Hematopoietic multipotent progenitor cell treated with erythropoietin and hydrocortisone succinate and interleukin-3 and kit ligand, for 6 days (in vitro differentiated cells): Measurements from ENCODE around the gene SMIM10.
"Not testable (repeated sequence)": the region's sequence is repeated elsewhere in the genome, so short reads cannot be mapped to it uniquely, and the experiment has no call there.

Experiments used
- DNase-seq: peaks from one replicate; pipeline ENCODE4 v3.0.0-alpha.2; 2015

Gene SMIM10

GRCh38 chrX:134990801-134991481 lies at the start of gene SMIM10:
SMIM10 (plus strand) TSS chrX:134990991; CDS start chrX:134991096, 105 bp downstream.
- peak; percentile 81 for DNase-seq

DNA sequence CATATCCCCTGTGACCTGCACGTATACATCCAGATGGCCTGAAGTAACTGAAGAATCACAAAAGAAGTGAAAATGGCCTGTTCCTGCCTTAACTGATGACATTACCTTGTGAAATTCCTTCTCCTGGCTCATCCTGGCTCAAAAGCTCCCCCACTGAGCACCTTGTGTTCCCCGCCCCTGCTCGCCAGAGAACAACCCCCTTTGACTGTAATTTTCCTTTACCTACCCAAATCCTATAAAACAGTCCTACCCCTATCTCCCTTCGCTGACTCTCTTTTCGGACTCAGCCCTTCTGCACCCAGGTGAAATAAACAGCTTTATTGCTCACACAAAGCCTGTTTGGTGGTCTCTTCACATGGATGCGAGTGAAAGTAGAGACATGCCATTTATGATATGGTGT lies 44.4 kb upstream of the SMIM10 start:
- DNase-seq, result not testable (repeated sequence)

- no peak for DNase-seq
Observed at GRCh38 chrX:134948333-134949241, 42.2 kb upstream of the SMIM10 start.

GRCh38 chrX:134949271-134949670 lies 41.5 kb upstream of the SMIM10 start:
- DNase-seq, result no peak

DNA sequence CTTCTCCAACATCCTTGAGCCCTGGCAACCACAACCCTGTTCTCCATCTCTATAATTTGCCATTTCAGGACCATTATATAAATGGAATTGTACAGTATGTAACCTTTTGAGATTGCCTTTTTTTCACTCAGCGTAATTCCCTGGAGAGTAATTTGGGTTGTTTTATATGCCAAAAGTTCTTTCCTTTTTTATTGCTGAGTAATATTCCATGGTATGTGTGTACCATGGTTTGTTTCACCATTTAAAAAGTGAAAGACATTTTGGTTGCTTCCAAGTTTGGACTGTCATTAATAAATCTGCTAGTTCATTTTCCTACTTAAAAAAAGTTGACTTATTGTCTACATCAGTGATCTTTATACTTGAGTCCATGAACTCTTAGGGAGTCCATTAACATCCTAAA lies 33.0 kb upstream of the SMIM10 start:
- no peak for DNase-seq

- DNase-seq, result not testable (repeated sequence)
Observed at GRCh38 chrX:134960366-134960765, 30.4 kb upstream of the SMIM10 start.

GRCh38 chrX:134963041-134963440 lies 27.8 kb upstream of the SMIM10 start:
- DNase-seq, result no peak

- no peak for DNase-seq
Observed at GRCh38 chrX:134969726-134970125, 21.1 kb upstream of the SMIM10 start.

GRCh38 chrX:134971926-134972325 lies 18.9 kb upstream of the SMIM10 start:
- DNase-seq, result no peak

GRCh38 chrX:134975516-134975915 lies 15.3 kb upstream of the SMIM10 start:
- no peak for DNase-seq

DNA sequence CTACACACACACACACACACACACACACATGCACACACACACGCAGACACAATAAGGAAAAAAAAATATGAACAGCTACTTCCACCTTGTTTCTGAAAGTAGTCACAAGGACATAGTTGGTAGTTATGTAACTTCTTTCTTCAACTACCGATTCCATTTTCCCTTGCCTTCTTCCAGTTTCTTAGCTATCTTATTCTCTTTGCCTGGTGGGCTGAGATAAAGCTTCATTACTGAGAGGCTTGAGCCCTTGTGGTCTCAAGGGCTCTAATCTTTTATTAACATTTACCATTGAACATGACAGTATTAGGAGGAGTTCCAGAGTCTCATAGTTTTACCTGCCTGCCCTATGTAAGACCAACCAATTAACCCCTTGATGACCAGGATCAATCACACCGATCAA lies 8.9 kb upstream of the SMIM10 start:
- peak; percentile 90 for DNase-seq

DNA sequence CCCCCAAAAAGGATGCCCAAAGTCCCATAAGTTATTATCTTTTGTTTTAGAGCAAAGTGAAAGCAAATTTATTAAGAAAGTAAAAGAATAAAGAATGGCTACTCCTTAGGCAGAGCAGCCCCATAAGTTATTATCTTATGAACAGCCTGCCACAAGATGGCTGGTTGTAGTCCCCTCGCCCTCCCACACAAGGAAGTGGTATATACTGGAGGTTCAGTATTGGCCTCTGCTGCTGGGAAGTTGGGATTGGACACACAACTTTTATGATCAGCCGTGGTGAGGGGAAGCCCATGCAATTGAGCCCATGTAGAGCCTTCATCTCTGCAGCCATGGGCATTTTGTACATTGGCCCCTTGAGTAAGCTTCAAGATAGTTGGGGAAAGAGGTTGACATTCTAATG lies 8.0 kb upstream of the SMIM10 start:
- no peak for DNase-seq

DNA sequence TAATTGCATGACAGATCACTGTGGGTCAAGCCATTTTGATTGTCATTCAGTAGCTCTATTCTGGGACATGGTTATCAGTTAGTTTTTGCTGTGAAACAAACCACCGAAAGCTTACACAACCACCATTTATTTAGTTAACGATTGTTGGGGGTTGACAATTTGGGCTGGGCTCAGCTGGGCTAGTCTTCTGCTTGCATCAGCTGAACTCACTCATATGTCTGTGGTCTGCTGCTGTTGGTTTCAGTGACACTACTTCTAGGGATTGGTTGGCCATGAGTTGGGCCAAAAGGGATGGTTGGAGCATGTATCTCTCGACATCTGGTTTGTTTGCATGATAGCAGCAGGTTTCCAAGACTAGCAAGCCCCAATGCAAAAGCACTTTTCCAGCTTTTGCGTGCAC lies 5.3 kb upstream of the SMIM10 start:
- no peak for DNase-seq

GRCh38 chrX:134990475-134990800 lies 353 bp upstream of the SMIM10 start:
- DNase-seq, result no peak

- DNase-seq, result peak; percentile 65
Observed at GRCh38 chrX:134997646-134998045, 6.9 kb downstream of the SMIM10 start.

- DNase-seq, result no peak
Observed at GRCh38 chrX:134998246-134998645, 7.5 kb downstream of the SMIM10 start.

GRCh38 chrX:134999469-134999868 lies 8.7 kb downstream of the SMIM10 start:
- DNase-seq, result peak; percentile 75

GRCh38 chrX:135000516-135000915 lies 9.7 kb downstream of the SMIM10 start:
- no peak for DNase-seq

DNA sequence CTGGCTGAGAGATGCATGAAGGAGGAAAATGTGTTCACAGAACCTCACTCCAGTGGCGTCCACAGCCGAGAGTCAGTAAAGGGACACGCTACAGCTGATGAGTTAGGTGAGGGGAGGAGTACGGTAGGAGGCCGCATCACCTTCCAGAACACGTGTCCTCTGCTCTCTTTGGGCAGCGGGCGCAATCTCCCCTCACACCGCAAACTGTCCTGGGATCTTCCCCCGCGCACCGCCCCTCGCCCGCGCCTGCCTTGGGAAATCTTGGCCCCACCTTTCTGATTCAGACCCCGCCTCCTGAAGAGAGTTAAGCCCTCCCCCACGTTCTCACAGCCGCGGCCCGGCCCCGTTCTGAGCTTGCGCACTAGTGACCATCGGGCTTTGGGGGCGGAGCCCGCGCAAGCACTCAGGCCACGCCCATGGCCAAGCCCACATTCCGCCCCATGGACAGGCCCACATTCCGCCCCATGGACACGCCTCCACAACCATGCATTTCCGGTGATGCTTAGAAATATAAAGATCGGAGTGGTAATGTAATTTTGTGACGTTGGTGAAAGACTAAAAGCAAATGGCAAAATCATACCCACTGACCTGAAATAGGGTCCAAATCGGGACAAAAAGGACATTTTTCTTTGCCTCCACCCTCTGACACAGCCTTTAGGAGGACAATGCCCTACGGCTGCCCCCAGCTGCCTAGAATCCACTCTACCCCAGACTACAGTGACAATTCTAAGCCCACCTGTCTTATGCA lies 13.3 kb downstream of the SMIM10 start:
- DNase-seq, result peak; percentile 94

DNA sequence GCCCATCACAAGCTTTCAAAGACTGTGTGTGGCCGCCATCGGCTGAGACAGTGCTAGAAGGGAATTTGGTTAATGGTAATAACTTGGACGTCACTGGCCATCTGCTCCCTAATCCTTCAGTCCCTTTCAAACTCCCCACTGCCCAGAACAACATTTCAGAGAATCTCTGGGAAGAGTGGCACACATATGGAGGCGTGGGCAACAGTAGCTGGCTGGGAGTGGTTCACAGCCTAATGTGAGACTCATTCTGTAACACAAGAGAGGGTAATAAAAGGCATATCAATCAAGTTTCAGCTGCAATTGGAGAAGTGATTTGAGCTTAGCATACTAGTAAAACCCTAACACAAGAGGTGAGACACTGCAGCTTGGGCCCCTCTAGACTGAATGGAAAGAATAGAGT lies 15.4 kb downstream of the SMIM10 start:
- DNase-seq, result no peak

DNA sequence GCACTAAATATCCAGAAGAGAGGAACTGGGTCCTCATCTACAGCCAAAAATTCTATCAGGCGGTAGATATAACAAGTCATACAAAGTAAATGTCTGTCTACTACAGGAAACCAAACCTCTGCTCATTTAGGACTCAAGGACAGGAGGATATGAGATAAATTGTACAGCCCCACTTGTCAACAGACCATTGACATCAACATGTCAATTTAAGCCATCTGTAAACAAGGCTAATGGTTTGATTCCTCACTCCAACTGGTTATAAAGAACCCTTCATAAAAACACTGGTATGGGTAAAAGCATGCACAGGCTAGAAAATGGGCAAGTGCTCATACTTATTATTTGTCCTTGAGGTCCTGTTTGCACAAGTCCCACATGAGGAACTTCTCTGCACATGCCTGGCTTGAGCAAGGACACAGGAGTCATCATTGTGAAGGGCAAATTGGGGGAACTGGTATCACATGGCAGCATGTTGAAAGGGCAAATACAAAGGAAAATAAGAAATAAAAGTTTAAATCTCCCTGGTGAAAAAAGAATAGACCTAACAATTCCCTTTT lies 18.3 kb downstream of the SMIM10 start:
- DNase-seq, result no peak

GRCh38 chrX:135009838-135010237 lies 19.0 kb downstream of the SMIM10 start:
- no peak for DNase-seq

- DNase-seq, result no peak
Observed at GRCh38 chrX:135010921-135011320, 20.1 kb downstream of the SMIM10 start.
